ENCODE measurements around the gene FHIT.

FHIT gene

DNA sequence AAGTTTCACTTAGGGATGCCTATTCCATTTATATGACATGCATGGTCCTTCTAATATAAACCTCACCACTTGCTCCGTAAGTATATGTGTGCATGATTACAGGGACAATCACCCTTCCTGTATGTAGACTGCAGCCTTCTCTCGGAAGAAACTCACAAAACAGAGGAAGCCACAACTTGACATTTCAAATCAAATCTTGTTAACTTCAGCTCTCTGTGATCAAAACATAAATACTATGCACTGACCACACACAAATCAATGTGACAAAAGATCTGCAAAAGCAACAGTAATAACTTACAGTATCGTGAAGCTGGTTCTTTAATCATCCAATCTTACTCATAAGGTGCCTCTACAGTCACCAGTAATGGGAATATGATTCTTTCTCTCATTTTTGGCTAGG, 50.2 kb downstream of the FHIT start:
- TF ChIP-seq GATA2 (IDR thresholded peaks at IDR 0.05; ENCODE audit: low read depth, low read length) (no peak), GATA3 (IDR thresholded peaks at IDR 0.05; ENCODE audit: low read depth, low read length) (no peak)

DNA sequence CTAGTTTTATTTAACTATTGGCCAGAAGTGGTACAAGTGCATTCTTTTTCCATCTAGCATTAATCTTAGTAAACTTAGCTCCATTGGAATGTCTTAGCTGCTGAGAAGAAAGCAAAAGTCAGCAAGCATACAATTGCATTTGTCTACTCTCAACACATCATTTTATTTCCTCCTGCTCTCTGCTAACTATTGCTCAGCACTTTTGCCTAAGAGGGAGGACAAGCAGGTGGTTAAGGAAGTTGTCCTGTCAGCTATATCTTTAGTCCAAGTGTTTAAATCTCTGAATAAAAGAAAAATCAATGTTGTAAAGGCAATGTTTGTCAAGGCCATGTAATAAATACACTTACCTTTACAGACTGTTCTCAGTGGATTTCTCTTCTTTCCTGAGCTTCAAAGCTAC, 51.0 kb downstream of the FHIT start:
- TF ChIP-seq GATA2 (IDR thresholded peaks at IDR 0.05; ENCODE audit: low read depth, low read length) (no peak), GATA3 (IDR thresholded peaks at IDR 0.05; ENCODE audit: low read depth, low read length) (no peak)

DNA sequence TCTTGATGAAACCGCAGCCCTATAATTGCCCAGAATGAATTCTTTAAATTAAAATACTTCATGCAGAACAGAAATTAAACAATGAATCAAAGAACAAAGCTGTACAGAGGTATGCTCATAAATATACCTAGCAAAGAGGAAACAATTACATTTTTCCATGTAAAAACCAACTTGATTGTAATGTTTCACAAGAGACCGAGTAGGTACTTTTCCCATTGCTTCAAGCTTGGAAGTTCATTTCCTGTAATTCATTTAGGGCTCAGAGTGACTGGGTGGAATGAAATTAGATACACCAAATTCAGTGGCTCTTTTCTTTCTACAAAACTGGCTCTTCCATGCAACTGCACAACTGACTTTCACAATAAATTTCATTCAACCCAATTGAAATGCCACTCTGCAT, 51.4 kb downstream of the FHIT start:
- no peak for TF ChIP-seq GATA2 (IDR thresholded peaks at IDR 0.05; ENCODE audit: low read depth, low read length)
- TF ChIP-seq GATA3 (IDR thresholded peaks at IDR 0.05; ENCODE audit: low read depth, low read length): no peak

GRCh38 chr3:61194892-61195538, 56.2 kb downstream of the FHIT start:
- no peak for TF ChIP-seq GATA2 (IDR thresholded peaks at IDR 0.05; ENCODE audit: low read depth, low read length)
- no peak for TF ChIP-seq GATA3 (IDR thresholded peaks at IDR 0.05; ENCODE audit: low read depth, low read length)

GRCh38 chr3:61192222-61192621, 59.0 kb downstream of the FHIT start:
- TF ChIP-seq GATA2 (IDR thresholded peaks at IDR 0.05; ENCODE audit: low read depth, low read length): no peak
- no peak for TF ChIP-seq GATA3 (IDR thresholded peaks at IDR 0.05; ENCODE audit: low read depth, low read length)

DNA sequence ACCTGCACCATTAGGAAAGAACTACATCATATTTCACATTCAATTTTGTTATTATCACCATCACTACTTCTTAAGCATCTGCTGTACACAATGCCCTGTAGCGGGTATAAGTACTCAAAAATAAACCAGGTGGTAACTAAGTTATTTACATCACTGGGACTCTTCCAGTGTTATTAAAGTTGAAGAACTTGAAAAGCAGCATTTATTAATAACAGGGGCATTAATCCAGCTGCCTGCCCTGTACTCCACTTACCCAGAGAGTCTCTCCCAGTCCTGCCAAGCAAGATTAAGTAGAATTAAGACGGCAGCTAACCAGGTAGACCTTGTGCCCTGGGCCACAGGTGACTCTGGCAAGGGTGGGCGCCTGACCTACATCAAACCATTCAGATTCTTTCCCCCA, 65.2 kb downstream of the FHIT start:
- TF ChIP-seq GATA3 (IDR thresholded peaks at IDR 0.05; ENCODE audit: low read depth, low read length) (no peak), GATA2 (IDR thresholded peaks at IDR 0.05; ENCODE audit: low read depth, low read length) (no peak)

- no peak for TF ChIP-seq GATA3 (IDR thresholded peaks at IDR 0.05; ENCODE audit: low read depth, low read length)
- no peak for TF ChIP-seq GATA2 (IDR thresholded peaks at IDR 0.05; ENCODE audit: low read depth, low read length)
These were observed 66.3 kb downstream of the FHIT start for GRCh38 chr3:61184956-61185355.

DNA sequence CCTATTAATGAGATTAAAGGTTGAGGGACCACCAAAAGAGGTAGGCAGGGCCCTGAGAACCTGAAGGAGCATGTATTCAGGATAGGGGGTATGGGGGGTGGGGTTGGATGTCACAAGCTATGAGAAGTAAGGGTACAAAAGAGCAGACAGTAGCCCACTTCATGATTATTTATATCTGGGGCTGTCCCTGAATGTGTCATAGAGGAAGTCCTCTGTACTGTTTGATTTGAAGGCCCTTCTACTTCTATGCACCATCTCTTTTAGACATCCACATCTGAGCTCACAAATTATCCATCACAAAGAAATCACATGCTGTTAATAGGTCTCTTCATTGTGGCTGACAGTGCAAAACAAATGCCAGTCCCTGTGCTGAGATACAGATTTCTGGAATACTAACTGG, 68.6 kb downstream of the FHIT start:
- no peak for TF ChIP-seq GATA3 (IDR thresholded peaks at IDR 0.05; ENCODE audit: low read depth, low read length)
- TF ChIP-seq GATA2 (IDR thresholded peaks at IDR 0.05; ENCODE audit: low read depth, low read length): no peak

DNA sequence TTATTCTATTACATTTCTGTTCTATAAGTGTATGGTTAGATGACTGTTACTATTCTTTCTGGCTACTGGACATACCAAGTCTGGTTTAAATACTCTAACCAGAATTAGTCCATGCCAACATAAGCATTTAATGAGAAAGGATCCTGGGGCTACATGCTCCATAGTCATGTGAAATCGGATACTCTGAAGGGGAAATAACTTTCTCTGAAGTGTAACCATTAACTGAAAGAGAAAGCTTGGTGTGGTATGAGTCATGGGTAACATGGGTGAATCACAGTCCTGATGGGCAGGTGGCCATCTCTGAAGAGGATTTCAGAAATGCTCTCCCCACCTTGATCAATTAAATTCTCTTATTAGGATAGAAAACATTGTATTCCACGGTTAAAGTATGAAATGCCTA, 69.4 kb downstream of the FHIT start:
- TF ChIP-seq GATA2 (IDR thresholded peaks at IDR 0.05; ENCODE audit: low read depth, low read length) (no peak), GATA3 (IDR thresholded peaks at IDR 0.05; ENCODE audit: low read depth, low read length) (no peak)

- no peak for TF ChIP-seq GATA3 (IDR thresholded peaks at IDR 0.05; ENCODE audit: low read depth, low read length)
- TF ChIP-seq GATA2 (IDR thresholded peaks at IDR 0.05; ENCODE audit: low read depth, low read length): no peak
These were observed 71.0 kb downstream of the FHIT start for GRCh38 chr3:61180206-61180605.

- no peak for TF ChIP-seq GATA2 (IDR thresholded peaks at IDR 0.05; ENCODE audit: low read depth, low read length)
- no peak for TF ChIP-seq GATA3 (IDR thresholded peaks at IDR 0.05; ENCODE audit: low read depth, low read length)
These were observed 73.1 kb downstream of the FHIT start for GRCh38 chr3:61178167-61178566.

DNA sequence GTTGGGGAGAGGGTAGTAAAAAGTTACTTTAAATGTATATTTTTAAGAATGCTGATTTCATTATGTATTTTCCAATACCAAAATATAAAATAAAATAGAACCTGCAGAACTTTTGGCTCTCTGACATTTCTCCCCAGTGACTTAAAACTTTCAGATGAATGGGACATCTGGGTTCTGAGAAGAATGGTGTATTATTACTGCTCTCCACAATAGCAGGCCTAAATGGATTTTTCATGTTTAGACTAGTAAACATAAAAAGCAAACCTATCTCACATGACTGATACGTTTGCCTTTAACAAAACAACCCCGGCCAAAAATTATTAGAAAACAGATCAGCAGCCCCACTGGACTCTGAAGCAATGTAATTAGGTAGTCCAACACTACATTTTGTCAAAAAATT, 73.8 kb downstream of the FHIT start:
- TF ChIP-seq GATA3 (IDR thresholded peaks at IDR 0.05; ENCODE audit: low read depth, low read length) (no peak), GATA2 (IDR thresholded peaks at IDR 0.05; ENCODE audit: low read depth, low read length) (no peak)

- TF ChIP-seq GATA3 (IDR thresholded peaks at IDR 0.05; ENCODE audit: low read depth, low read length) (no peak), GATA2 (IDR thresholded peaks at IDR 0.05; ENCODE audit: low read depth, low read length) (no peak)
These were observed 77.6 kb downstream of the FHIT start for GRCh38 chr3:61173676-61174075.

GRCh38 chr3:61172684-61173083, 78.6 kb downstream of the FHIT start:
- TF ChIP-seq GATA3 (IDR thresholded peaks at IDR 0.05; ENCODE audit: low read depth, low read length) (no peak), GATA2 (IDR thresholded peaks at IDR 0.05; ENCODE audit: low read depth, low read length) (no peak)

- TF ChIP-seq GATA2 (IDR thresholded peaks at IDR 0.05; ENCODE audit: low read depth, low read length) (no peak), GATA3 (IDR thresholded peaks at IDR 0.05; ENCODE audit: low read depth, low read length) (no peak)
These were observed 79.0 kb downstream of the FHIT start for GRCh38 chr3:61172203-61172602.

Data from SH-SY5Y (cell line).